Mucosa of descending colon (tissue), 3 donors: ENCODE results near the gene CDC123. TPM values are rescaled to one million over a fixed set of nuclear protein-coding genes. Genes with fewer than 3 reads are reported as not detected.

Source experiments
- ATAC-seq: fragments of 200-7000 bp; cut with Tn5 transposase; one replicate; pipeline ENCODE4 v1.9.1; 2020; ENCODE audit warnings: mild to moderate bottlenecking, moderate library complexity
- DNase-seq, 3 donors: peaks; one replicate each; pipeline ENCODE4 v3.0.0-alpha.2; 2020
- H3K36me3 ChIP-seq: fragments of 200-600 bp; one replicate; pipeline ENCODE4 v1.8.0; 2021; ENCODE audit warnings: low read depth, mild to moderate bottlenecking
- H3K4me1 ChIP-seq: fragments of 200-600 bp; one replicate; pipeline ENCODE4 v1.8.0; 2021; ENCODE audit warnings: low read depth, mild to moderate bottlenecking
- H3K4me3 ChIP-seq: fragments of 200-600 bp; one replicate; pipeline ENCODE4 v1.8.0; 2021; ENCODE audit warnings: mild to moderate bottlenecking
- H3K9me3 ChIP-seq: fragments of 200-600 bp; one replicate; pipeline ENCODE4 v1.8.0; 2021; ENCODE audit warnings: mild to moderate bottlenecking
- CTCF ChIP-seq: fragments of 200-600 bp; IDR thresholded peaks from one replicate; pipeline ENCODE4 v1.8.0; 2022; ENCODE audit warnings: antibody characterized with exemption, mild to moderate bottlenecking
- intact Hi-C, 2 donors: fragments of 100-400 bp; cut with DNase I in 1 of 2; cut with micrococcal nuclease in 1 of 2; formaldehyde crosslinking; loops; one replicate each; pipeline versions ENCODE4 v1.11.0 to v1.11.1; 2022; cut with DNase I, micrococcal nuclease
- long read RNA-seq, 2 donors: library from polyadenylated mRNA; unstranded; transcript quantifications; one replicate each; pipeline ENCODE4 v2.0.0, GENCODE V29; 2019 to 2021
- total RNA-seq, 3 donors: library from RNA; stranded (reverse); fragmentation: NEBNext Ultra II Directional in 2 of 3; extraction: Animal tissue kit (Norgen Biotek cat#: 25700) in 2 of 3; gene quantifications; one replicate each; pipeline versions ENCODE4 v1.2.1 to v1.2.4, GENCODE V29; 2021 to 2023
- donor health status: DM: no; HTN: no; CAD: no; lungs with moderate emphysema.
- donor health status: DM: no; HTN: no; CAD: no.
- donor health status: DM: no; HTN: yes; CAD: no.

CDC123 gene
- 10 to 100 TPM; 40.5 to 66.1 (median 48.4) TPM for total RNA-seq
- long read RNA-seq, donor 1, transcript CDC123-201 (13 exons, 1,542 nt), result major isoform, 35 of 49 reads
- long read RNA-seq, donor 1, partial matches to known transcripts, result 8 of 49 reads
- long read RNA-seq, donor 1, other reads (novel, unspliced or antisense), result 6 of 49 reads
- long read RNA-seq, donor 2, transcript CDC123-201 (13 exons, 1,542 nt), result major isoform, 42 of 48 reads
- long read RNA-seq, donor 2, partial matches to known transcripts, result 5 of 48 reads
- long read RNA-seq, donor 2, other reads (novel, unspliced or antisense), result 1 of 48 reads

- intact Hi-C loops, result no loop called here
- Histone ChIP-seq H3K9me3 (no peaks in the 10 kb centered on the region), H3K4me3 (peak within 1 kb of the TSS; percentile 70), H3K4me1 (peaks cover 25% of the 10 kb centered on the region), H3K36me3 (no peaks in the 10 kb centered on the region)
- no peak for TF ChIP-seq CTCF
- ATAC-seq, result peak; percentile 98
- peak; percentile 89 to 92 (median 91) for DNase-seq
Measured at GRCh38 chr10:12195603-12196506, at the start of gene CDC123, which contains the start of gene NUDT5. CDC123 (plus strand) TSS chr10:12196188; CDS start chr10:12196246, 58 bp downstream. NUDT5 (minus strand) TSS chr10:12195891; CDS start chr10:12186291, 9,600 bp downstream.

GRCh38 chr10:12150163-12150562 lies 45.8 kb upstream of the CDC123 start:
- Histone ChIP-seq H3K4me3 (no peak overlapping the region), H3K36me3 (no peaks in the 10 kb centered on the region), H3K9me3 (no peaks in the 10 kb centered on the region), H3K4me1 (no peaks in the 10 kb centered on the region)
- intact Hi-C loops, result no loop called here
- no peak for ATAC-seq
- TF ChIP-seq CTCF, result no peak
- no peak for DNase-seq

DNA sequence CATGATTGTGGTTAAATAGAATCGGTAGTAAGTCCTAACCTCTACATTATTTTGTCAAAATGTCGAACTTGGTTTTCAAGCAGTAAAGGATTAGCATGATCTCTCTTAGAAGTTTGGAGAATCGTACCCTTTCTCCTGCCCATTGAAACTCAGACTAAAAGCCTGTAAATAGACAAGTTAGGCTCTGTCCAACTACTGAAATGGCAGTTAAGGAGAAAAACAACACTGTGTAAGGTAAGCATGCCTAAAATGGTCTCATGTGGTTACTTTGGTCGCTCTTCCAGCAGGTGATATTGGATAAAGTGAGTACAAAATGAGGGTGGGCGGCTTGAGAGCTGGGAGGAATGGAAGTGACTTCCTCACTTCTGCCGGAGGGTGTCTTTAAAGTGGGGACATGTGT lies 41.5 kb upstream of the CDC123 start:
- intact Hi-C loops, result no loop called here
- no peaks in the 10 kb centered on the region for H3K9me3 ChIP-seq
- ATAC-seq, result no peak
- no peaks in the 10 kb centered on the region for H3K36me3 ChIP-seq
- H3K4me1 ChIP-seq, result no peaks in the 10 kb centered on the region
- DNase-seq, result no peak
- no peak overlapping the region for H3K4me3 ChIP-seq
- no peak for TF ChIP-seq CTCF

GRCh38 chr10:12156367-12157123 lies 39.4 kb upstream of the CDC123 start:
- Histone ChIP-seq H3K4me1 (no peaks in the 10 kb centered on the region), H3K4me3 (no peak overlapping the region), H3K36me3 (no peaks in the 10 kb centered on the region), H3K9me3 (no peaks in the 10 kb centered on the region)
- DNase-seq, result peak in 1 of 3 donors; percentile 3
- intact Hi-C loops, result no loop called here
- ATAC-seq, result peak; percentile 83
- no peak for TF ChIP-seq CTCF

- no peak for TF ChIP-seq CTCF
- ATAC-seq (no peak), DNase-seq (no peak)
- no peaks in the 10 kb centered on the region for H3K9me3 ChIP-seq
- no peaks in the 10 kb centered on the region for H3K36me3 ChIP-seq
- intact Hi-C loops, result no loop called here
- no peaks in the 10 kb centered on the region for H3K4me1 ChIP-seq
- no peak overlapping the region for H3K4me3 ChIP-seq
Measured at GRCh38 chr10:12158111-12158510, 37.9 kb upstream of the CDC123 start.
